Measurements from ENCODE around the gene ACAD10. TPM values are rescaled to one million over a fixed set of nuclear protein-coding genes. Genes with fewer than 3 reads are reported as not detected.

ACAD10 gene
- total and polyA plus RNA-seq, 2 of the 13 experiments (the other 11 are each of a cell fraction or from before 2014, with no cell fraction given), result 15.2 to 16.3 TPM

GRCh38 chr12:111753144-111753881 is 67.5 kb downstream of the ACAD10 start (continued):
- peak; percentile 40; the same call in 1 of the 2 replicates for TF ChIP-seq THAP9 (CRISPR knock-in tag; IDR thresholded peaks at IDR 0.05; ENCODE audit: borderline replicate concordance)
- no peak for TF ChIP-seq ZFP82 (CRISPR knock-in tag; IDR thresholded peaks at IDR 0.05; ENCODE audit: borderline replicate concordance)
- peak; percentile 60 for TF ChIP-seq IRF2 (CRISPR knock-in tag; IDR thresholded peaks at IDR 0.05)
- TF ChIP-seq HMGXB4 (CRISPR knock-in tag; IDR thresholded peaks at IDR 0.05; ENCODE audit: borderline replicate concordance in 1 of 2, low read depth in 1 of 2), result peak in 1 of 2 experiments; percentile 53; a peak in 1 of 4 replicates
- no peak; the same call in 1 of the 2 replicates for TF ChIP-seq KMT2A (CRISPR knock-in tag; IDR thresholded peaks at IDR 0.05)
- TF ChIP-seq ZFP91 (CRISPR knock-in tag; IDR thresholded peaks at IDR 0.05; ENCODE audit: borderline replicate concordance), result peak; percentile 63
- 0 out of 2 replicates have a peak, but pooled peaks have one; percentile 51 for TF ChIP-seq THRA (CRISPR knock-in tag; IDR thresholded peaks at IDR 0.05; ENCODE audit: borderline replicate concordance)
- no peak for TF ChIP-seq PATZ1 (CRISPR knock-in tag; IDR thresholded peaks at IDR 0.05)
- no peak for TF ChIP-seq ZSCAN29 (CRISPR knock-in tag; conservative IDR thresholded peaks at IDR 0.05)
- TF ChIP-seq ZNF331 (CRISPR knock-in tag; IDR thresholded peaks at IDR 0.05), result 0 out of 2 replicates have a peak, but pooled peaks have one; percentile 27
- TF ChIP-seq ZNF225 (CRISPR knock-in tag; IDR thresholded peaks at IDR 0.05), result no peak
- peak; percentile 58; the same call in 1 of the 2 replicates for TF ChIP-seq MEF2D (CRISPR knock-in tag; IDR thresholded peaks at IDR 0.05)
- TF ChIP-seq EED (CRISPR knock-in tag; IDR thresholded peaks at IDR 0.05), result no peak
- TF ChIP-seq MXI1 (IDR thresholded peaks at IDR 0.05; ENCODE audit: borderline replicate concordance, low read depth, low read length), result peak; percentile 38; the same call in 1 of the 3 replicates
- TF ChIP-seq SP5 (CRISPR knock-in tag; IDR thresholded peaks at IDR 0.05; ENCODE audit: borderline replicate concordance, low read depth), result no peak
- 0 out of 2 replicates have a peak, but pooled peaks have one; percentile 18 for TF ChIP-seq SIX4 (CRISPR knock-in tag; IDR thresholded peaks at IDR 0.05)
- no peak for TF ChIP-seq NCOA1 (CRISPR knock-in tag; IDR thresholded peaks at IDR 0.05)
- TF ChIP-seq KDM3A (CRISPR knock-in tag; IDR thresholded peaks at IDR 0.05; ENCODE audit: low read depth), result 0 out of 2 replicates have a peak, but pooled peaks have one; percentile 64

Measured in HepG2 (cell line).